Upper lobe of right lung (tissue), 1 donor: ENCODE results near the gene NLGN1. TPM values are rescaled to one million over a fixed set of nuclear protein-coding genes. Genes with fewer than 3 reads are reported as not detected.

Experiments
- ATAC-seq: fragments of 200-7000 bp; cut with Tn5 transposase; one replicate; pipeline ENCODE4 v1.9.1; 2020; ENCODE audit warnings: mild to moderate bottlenecking, moderate library complexity
- DNase-seq: peaks from one replicate; pipeline ENCODE4 v3.0.0-alpha.2; 2020
- H3K27ac ChIP-seq: fragments of 200-600 bp; one replicate; pipeline ENCODE4 v1.8.0; 2022
- H3K27me3 ChIP-seq: fragments of 200-600 bp; one replicate; pipeline ENCODE4 v1.8.0; 2022; ENCODE audit warnings: mild to moderate bottlenecking
- H3K36me3 ChIP-seq: fragments of 200-600 bp; one replicate; pipeline ENCODE4 v1.8.0; 2022
- H3K4me1 ChIP-seq: fragments of 200-600 bp; one replicate; pipeline ENCODE4 v1.8.0; 2022
- H3K4me3 ChIP-seq: fragments of 200-600 bp; one replicate; pipeline ENCODE4 v1.8.0; 2022; ENCODE audit warnings: mild to moderate bottlenecking
- H3K9me3 ChIP-seq: fragments of 200-600 bp; one replicate; pipeline ENCODE4 v1.8.0; 2022
- intact Hi-C: fragments of 100-400 bp; cut with DNase I; formaldehyde crosslinking; loops from one replicate; pipeline ENCODE4 v1.11.0; 2022
- total RNA-seq: library from RNA; stranded (reverse); fragmentation: NEBNext Ultra II Directional; extraction: Animal tissue kit (Norgen Biotek cat#: 25700); gene quantifications from one replicate; pipeline ENCODE4 v1.2.1, GENCODE V29; 2021
- TF ChIP-seq, protein P1 (sequence below): fragments of 200-600 bp; IDR thresholded peaks from one replicate; pipeline ENCODE4 v1.8.0; 2022; ENCODE audit warnings: antibody characterized with exemption
- donor health status: DM: no; HTN: yes; CAD: no; lungs with severe emphysema.

NLGN1 gene
- total RNA-seq, 1 donor from 2014 or later: 3.3 TPM

DNA sequence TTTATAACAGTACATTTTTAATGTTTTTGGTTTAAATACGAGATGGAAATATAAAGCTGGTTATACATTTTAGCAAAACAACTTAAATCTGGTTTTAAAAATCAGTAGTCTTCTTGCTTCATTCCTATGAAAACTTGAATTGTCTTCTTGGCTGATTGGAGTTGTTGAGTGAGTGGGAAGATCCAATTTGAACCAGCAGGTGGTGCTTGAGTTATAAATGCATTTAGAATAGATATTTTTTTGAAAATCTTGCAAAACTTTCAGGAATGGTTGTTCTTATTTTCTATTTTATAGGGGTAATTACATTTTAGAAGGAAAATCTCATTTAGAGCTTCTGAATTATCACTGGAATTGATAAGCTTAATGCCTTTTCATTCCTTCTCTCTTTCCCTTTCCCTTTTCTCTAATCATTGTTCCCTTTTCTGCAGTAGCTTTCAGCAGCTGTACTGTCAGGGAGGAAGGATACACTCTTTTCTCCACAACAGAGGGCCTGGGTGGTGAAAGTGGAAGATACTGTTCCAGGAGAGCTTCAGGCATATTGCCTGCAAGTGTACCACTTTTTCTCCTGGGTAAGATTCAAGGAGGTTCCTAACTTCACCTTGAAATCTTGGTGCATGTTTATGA lies 335.6 kb downstream of the NLGN1 start:
- no peaks in the 10 kb centered on the region for H3K27me3 ChIP-seq
- DNase-seq: no peak
- intact Hi-C loops: no loop called here

DNA sequence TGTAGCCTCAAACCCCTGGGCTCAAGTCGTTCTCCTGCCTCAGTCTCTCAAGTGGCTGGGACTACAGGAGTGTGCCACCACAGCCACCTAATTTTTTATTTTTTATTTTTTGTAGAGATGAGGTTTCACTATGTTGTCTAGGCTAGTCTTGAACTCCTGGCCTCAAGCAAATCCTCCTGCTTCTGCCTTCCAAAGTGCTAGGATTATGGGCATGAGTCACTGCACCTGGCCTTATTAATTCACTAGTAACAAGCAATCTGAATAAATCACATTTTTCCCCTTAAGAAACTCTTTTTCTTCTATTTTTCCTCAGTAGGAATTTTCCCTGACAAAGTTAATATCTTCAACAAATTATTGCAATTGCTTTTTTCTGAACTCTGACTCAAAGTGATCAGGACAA lies 336.9 kb downstream of the NLGN1 start:
- no peaks in the 10 kb centered on the region for H3K4me1 ChIP-seq
- intact Hi-C loops: no loop called here
- H3K27ac ChIP-seq: no peak overlapping the region

More for the DNA sequence above, 335.6 kb downstream of the NLGN1 start:
- ATAC-seq: no peak
- Histone ChIP-seq H3K27ac (no peak overlapping the region), H3K4me3 (no peak overlapping the region), H3K9me3 (no peaks in the 10 kb centered on the region), H3K36me3 (no peaks in the 10 kb centered on the region), H3K4me1 (no peaks in the 10 kb centered on the region)
- TF ChIP-seq, protein P1, sequence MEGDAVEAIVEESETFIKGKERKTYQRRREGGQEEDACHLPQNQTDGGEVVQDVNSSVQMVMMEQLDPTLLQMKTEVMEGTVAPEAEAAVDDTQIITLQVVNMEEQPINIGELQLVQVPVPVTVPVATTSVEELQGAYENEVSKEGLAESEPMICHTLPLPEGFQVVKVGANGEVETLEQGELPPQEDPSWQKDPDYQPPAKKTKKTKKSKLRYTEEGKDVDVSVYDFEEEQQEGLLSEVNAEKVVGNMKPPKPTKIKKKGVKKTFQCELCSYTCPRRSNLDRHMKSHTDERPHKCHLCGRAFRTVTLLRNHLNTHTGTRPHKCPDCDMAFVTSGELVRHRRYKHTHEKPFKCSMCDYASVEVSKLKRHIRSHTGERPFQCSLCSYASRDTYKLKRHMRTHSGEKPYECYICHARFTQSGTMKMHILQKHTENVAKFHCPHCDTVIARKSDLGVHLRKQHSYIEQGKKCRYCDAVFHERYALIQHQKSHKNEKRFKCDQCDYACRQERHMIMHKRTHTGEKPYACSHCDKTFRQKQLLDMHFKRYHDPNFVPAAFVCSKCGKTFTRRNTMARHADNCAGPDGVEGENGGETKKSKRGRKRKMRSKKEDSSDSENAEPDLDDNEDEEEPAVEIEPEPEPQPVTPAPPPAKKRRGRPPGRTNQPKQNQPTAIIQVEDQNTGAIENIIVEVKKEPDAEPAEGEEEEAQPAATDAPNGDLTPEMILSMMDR: peak; percentile 29

DNA sequence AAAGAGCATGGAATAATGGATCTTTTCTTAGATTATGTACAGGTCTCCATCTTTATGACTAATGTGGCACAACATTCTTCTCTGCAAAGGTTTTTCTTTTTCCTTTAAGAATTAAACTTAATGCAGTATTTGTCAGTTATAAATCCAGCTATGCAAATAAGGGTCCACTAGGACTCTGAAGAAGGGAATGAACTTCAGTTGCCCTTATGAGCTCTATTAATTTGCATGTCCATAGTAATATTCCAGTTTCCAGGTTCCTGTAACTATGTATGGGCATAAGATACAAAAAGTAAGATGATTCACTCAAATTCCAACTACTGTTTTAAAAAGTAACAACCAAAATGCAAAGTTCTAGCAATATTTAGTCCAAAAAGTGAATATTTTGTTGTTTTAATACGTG lies 337.4 kb downstream of the NLGN1 start:
- DNase-seq: no peak
- intact Hi-C loops: no loop called here
- no peak for ATAC-seq
- TF ChIP-seq, protein P1: no peak
- Histone ChIP-seq H3K27me3 (no peaks in the 10 kb centered on the region), H3K36me3 (no peaks in the 10 kb centered on the region), H3K4me3 (no peak overlapping the region), H3K9me3 (no peaks in the 10 kb centered on the region), H3K27ac (no peak overlapping the region), H3K4me1 (no peaks in the 10 kb centered on the region)

More for the DNA sequence above, 336.9 kb downstream of the NLGN1 start:
- ATAC-seq (no peak), DNase-seq (no peak)
- no peaks in the 10 kb centered on the region for H3K36me3 ChIP-seq
- TF ChIP-seq, protein P1: no peak
- H3K4me3 ChIP-seq: no peak overlapping the region
- H3K27me3 ChIP-seq: no peaks in the 10 kb centered on the region
- H3K9me3 ChIP-seq: no peaks in the 10 kb centered on the region

DNA sequence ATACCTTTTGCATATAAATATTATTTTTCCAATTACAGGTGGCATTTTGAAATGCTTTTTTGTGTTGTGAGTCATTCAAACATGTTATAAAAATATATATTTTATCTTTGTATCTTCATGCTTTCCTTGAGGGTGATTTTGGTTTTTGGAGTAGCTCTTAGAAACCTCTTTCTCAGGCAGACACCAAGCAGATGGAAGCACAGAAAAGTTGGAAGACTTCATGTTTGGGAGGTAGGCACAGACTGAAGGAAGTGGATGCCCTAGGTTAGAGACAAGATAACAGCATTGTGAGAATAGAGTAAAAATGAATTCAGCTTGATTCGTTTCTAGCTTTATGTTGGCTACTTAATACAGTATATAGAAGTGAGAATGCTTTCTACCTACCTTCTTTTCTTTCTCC lies 338.3 kb downstream of the NLGN1 start:
- no peaks in the 10 kb centered on the region for H3K4me1 ChIP-seq
- DNase-seq: no peak
- no peak overlapping the region for H3K27ac ChIP-seq
- H3K36me3 ChIP-seq: no peaks in the 10 kb centered on the region
- intact Hi-C loops: no loop called here
- TF ChIP-seq, protein P1: no peak
- no peak overlapping the region for H3K4me3 ChIP-seq
- no peaks in the 10 kb centered on the region for H3K9me3 ChIP-seq
- no peaks in the 10 kb centered on the region for H3K27me3 ChIP-seq
- no peak for ATAC-seq

DNA sequence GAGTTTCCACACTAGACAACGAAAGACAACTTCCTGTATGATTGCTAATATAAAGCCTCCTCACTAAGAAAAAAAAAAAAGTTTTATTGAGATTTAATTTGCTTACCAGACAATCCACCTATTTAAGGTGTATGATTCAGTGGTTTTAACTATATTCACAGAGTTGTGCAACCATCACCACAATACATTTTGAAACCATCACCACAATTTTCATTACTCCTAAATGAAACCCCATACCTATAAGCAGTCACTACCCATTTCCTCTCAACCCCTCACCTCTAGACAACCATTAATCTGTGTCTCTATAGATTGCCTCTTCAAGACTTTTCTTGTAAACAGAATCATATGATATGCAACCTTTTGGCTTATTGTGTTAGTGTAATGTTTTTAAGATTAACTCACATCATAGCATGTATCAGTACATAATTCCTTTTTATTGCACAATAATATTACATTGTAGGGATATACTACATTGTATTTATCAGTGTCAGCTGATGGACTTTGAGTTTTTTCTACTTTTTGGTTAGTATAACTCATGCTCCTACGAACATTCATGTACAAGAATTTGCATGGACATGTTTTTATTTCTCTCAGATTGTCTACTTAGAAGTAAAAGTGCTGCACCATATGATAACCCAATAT lies 339.7 kb downstream of the NLGN1 start:
- DNase-seq (no peak), ATAC-seq (no peak)
- Histone ChIP-seq H3K27me3 (no peaks in the 10 kb centered on the region), H3K4me3 (no peak overlapping the region), H3K4me1 (no peaks in the 10 kb centered on the region), H3K27ac (no peak overlapping the region), H3K9me3 (no peaks in the 10 kb centered on the region), H3K36me3 (no peaks in the 10 kb centered on the region)
- TF ChIP-seq, protein P1: no peak
- intact Hi-C loops: no loop called here
